Calu3 (cell line): ENCODE measurements around the gene KTN1. TPM values are rescaled to one million over a fixed set of nuclear protein-coding genes. Genes with fewer than 3 reads are reported as not detected.
A peak's percentile ranks its signal among the peaks of the same experiment; 100 is the strongest.

Source experiments
- BruUV-seq: library from RNA; stranded (reverse); fragments of 400-500 nt; replicated peaks from 2 replicates; lab custom pipeline; 2021; lab: Mats Ljungman, UMichigan
- CTCF ChIA-PET: fragments of 300-600 bp; sonication (Branson Sonifier 250); formaldehyde crosslinking; loops from one replicate; lab custom pipeline; 2022; ENCODE audit warnings: antibody characterized with exemption; lab: Charles Lee
- DNase-seq: peaks from one replicate; pipeline ENCODE4 v3.0.0; 2022
- H3K27ac Mint-ChIP-seq: one replicate; pipeline ENCODE4 v1.8.0; 2022; ENCODE audit warnings: mixed read lengths; ENCODE audit not compliant: unreplicated experiment
- H3K27me3 Mint-ChIP-seq: one replicate; pipeline ENCODE4 v1.8.0; 2022; ENCODE audit warnings: mixed read lengths; ENCODE audit not compliant: unreplicated experiment
- H3K36me3 Mint-ChIP-seq: one replicate; pipeline ENCODE4 v1.8.0; 2022; ENCODE audit warnings: mild to moderate bottlenecking, moderate library complexity, mixed read lengths; ENCODE audit not compliant: insufficient read depth, unreplicated experiment
- H3K4me1 Mint-ChIP-seq: one replicate; pipeline ENCODE4 v1.8.0; 2022; ENCODE audit warnings: mild to moderate bottlenecking, low read depth, mixed read lengths; ENCODE audit not compliant: unreplicated experiment
- H3K4me3 Mint-ChIP-seq: one replicate; pipeline ENCODE4 v1.8.0; 2022; ENCODE audit warnings: mild to moderate bottlenecking, low read depth, moderate library complexity, mixed read lengths; ENCODE audit not compliant: unreplicated experiment
- H3K9me3 Mint-ChIP-seq: one replicate; pipeline ENCODE4 v1.8.0; 2022; ENCODE audit warnings: low read depth, mixed read lengths; ENCODE audit not compliant: unreplicated experiment
- CTCF ChIP-seq: fragments of 200-600 bp; IDR thresholded peaks from one replicate; pipeline ENCODE4 v1.8.0; 2022; ENCODE audit warnings: antibody characterized with exemption; ENCODE audit not compliant: unreplicated experiment
- intact Hi-C: fragments of 100-400 bp; cut with micrococcal nuclease; formaldehyde crosslinking; loops from one replicate; pipeline ENCODE4 v1.10.0; 2022; ENCODE audit not compliant: unreplicated experiment
- total RNA-seq: library from RNA; stranded (reverse); gene quantifications from 2 replicates; pipeline ENCODE4 v1.2.3, GENCODE V29; 2022

KTN1 gene
- total RNA-seq, 1 experiment from 2014 or later = 141 TPM

GRCh38 chr14:55578511-55578910 lies 1.5 kb upstream of the KTN1 start:
- intact Hi-C loops = no loop called here
- H3K4me1 Mint-ChIP-seq = peaks cover 7% of the 10 kb centered on the region
- H3K27me3 Mint-ChIP-seq = no peaks in the 10 kb centered on the region
- TF ChIP-seq CTCF = no peak
- H3K4me3 Mint-ChIP-seq = peak overlapping the region; percentile 92
- DNase-seq = no peak
- CTCF ChIA-PET = no interaction called here
- BruUV-seq = no TSS peak
- H3K27ac Mint-ChIP-seq = peak overlapping the region; percentile 86
- no peaks in the 10 kb centered on the region for H3K9me3 Mint-ChIP-seq
- H3K36me3 Mint-ChIP-seq = peaks cover 25% of the 10 kb centered on the region

- TF ChIP-seq CTCF = no peak
- peak; percentile 48 for DNase-seq
- BruUV-seq = no TSS peak
- Mint-ChIP-seq H3K4me3 (peak overlapping the region; percentile 77), H3K27ac (peak overlapping the region; percentile 7), H3K36me3 (peaks cover 25% of the 10 kb centered on the region), H3K27me3 (no peaks in the 10 kb centered on the region), H3K9me3 (no peaks in the 10 kb centered on the region), H3K4me1 (peaks cover 9% of the 10 kb centered on the region)
- CTCF ChIA-PET = interaction anchor here (0.7 to 1.0 kb wide), 4 partner anchors 23 to 50 kb away, joined by 3 to 4 read pairs (median 3); no protein-coding TSS in a partner anchor
- intact Hi-C loops = no loop called here
These were observed 699 bp downstream of the KTN1 start for GRCh38 chr14:55580470-55581341.

- intact Hi-C loops = no loop called here
- Mint-ChIP-seq H3K36me3 (peaks cover 25% of the 10 kb centered on the region), H3K4me3 (peak overlapping the region; percentile 77), H3K27ac (peak overlapping the region; percentile 7), H3K27me3 (no peaks in the 10 kb centered on the region), H3K9me3 (no peaks in the 10 kb centered on the region), H3K4me1 (peaks cover 15% of the 10 kb centered on the region)
- TSS peak; percentile 37 for BruUV-seq
- TF ChIP-seq CTCF = no peak
- no peak for DNase-seq
- CTCF ChIA-PET = interaction anchor here (0.7 to 1.0 kb wide), 4 partner anchors 24 to 51 kb away, joined by 3 to 4 read pairs (median 3); no protein-coding TSS in a partner anchor
These were observed 1.4 kb downstream of the KTN1 start for GRCh38 chr14:55581342-55581771.

GRCh38 chr14:55582746-55583145 lies 2.7 kb downstream of the KTN1 start:
- H3K9me3 Mint-ChIP-seq = no peaks in the 10 kb centered on the region
- intact Hi-C loops = no loop called here
- CTCF ChIA-PET = no interaction called here
- peaks cover 25% of the 10 kb centered on the region for H3K36me3 Mint-ChIP-seq
- BruUV-seq = no TSS peak
- H3K4me3 Mint-ChIP-seq = no peak overlapping the region
- H3K27ac Mint-ChIP-seq = no peak overlapping the region
- peaks cover 29% of the 10 kb centered on the region for H3K4me1 Mint-ChIP-seq
- no peak for DNase-seq
- no peak for TF ChIP-seq CTCF
- no peaks in the 10 kb centered on the region for H3K27me3 Mint-ChIP-seq
